HepG2 (cell line): Measurements from ENCODE around the gene DHRS4L2. TPM values are rescaled to one million over a fixed set of nuclear protein-coding genes. Genes with fewer than 3 reads are reported as not detected.

ENCODE experiments used
- ETV6 ChIP-seq: sonication (generic); formaldehyde crosslinking; conservative IDR thresholded peaks from 2 replicates; pipeline ENCODE4 v1.4.0; 2020; ENCODE audit warnings: missing genetic modification reagents
- GPN1 ChIP-seq: sonication (generic); formaldehyde crosslinking; IDR thresholded peaks from 2 replicates; pipeline ENCODE4 v1.5.1; 2020; ENCODE audit warnings: missing genetic modification reagents, borderline replicate concordance
- MATR3 ChIP-seq: sonication (generic); formaldehyde crosslinking; IDR thresholded peaks from 2 replicates; pipeline ENCODE4 v1.4.0; 2020; ENCODE audit warnings: missing genetic modification reagents
- MEIS1 ChIP-seq: sonication (generic); formaldehyde crosslinking; IDR thresholded peaks from 2 replicates; pipeline ENCODE4 v1.9.0; 2021; ENCODE audit warnings: mild to moderate bottlenecking, missing genetic modification reagents, moderate library complexity, borderline replicate concordance
- PLSCR1 ChIP-seq: sonication (generic); formaldehyde crosslinking; IDR thresholded peaks from 2 replicates; pipeline ENCODE4 v1.5.0; 2020; ENCODE audit warnings: missing genetic modification reagents, mild to moderate bottlenecking, borderline replicate concordance
- STAG1 ChIP-seq: sonication (generic); formaldehyde crosslinking; IDR thresholded peaks from 2 replicates; pipeline ENCODE4 v1.4.0; 2020; ENCODE audit warnings: missing genetic modification reagents
- YY1 ChIP-seq: IDR thresholded peaks from 2 replicates; pipeline ENCODE4 v1.6.1; 2011; ENCODE audit warnings: low read length, low read depth, moderate library complexity, mild to moderate bottlenecking; ENCODE audit not compliant: insufficient read depth, insufficient replicate concordance
- ZC3H4 ChIP-seq: sonication (generic); formaldehyde crosslinking; IDR thresholded peaks from 2 replicates; pipeline ENCODE4 v1.4.0; 2020; ENCODE audit warnings: missing genetic modification reagents, borderline replicate concordance
- ZNF44 ChIP-seq: sonication (generic); formaldehyde crosslinking; IDR thresholded peaks from 2 replicates; pipeline ENCODE4 v1.5.1; 2020; ENCODE audit warnings: mild to moderate bottlenecking, missing genetic modification reagents
- ZNF781 ChIP-seq: sonication (generic); formaldehyde crosslinking; IDR thresholded peaks from 2 replicates; pipeline ENCODE4 v1.5.1; 2020; ENCODE audit warnings: borderline replicate concordance, mild to moderate bottlenecking, missing genetic modification reagents; ENCODE audit errors: not compliant biosample characterization
- ZNF792 ChIP-seq: IDR thresholded peaks from 2 replicates; pipeline ENCODE4 v1.6.1; 2016
- ZNF850 ChIP-seq: sonication (generic); formaldehyde crosslinking; conservative IDR thresholded peaks from 2 replicates; pipeline ENCODE4 v1.9.0; 2021; ENCODE audit warnings: mild to moderate bottlenecking, missing genetic modification reagents
- ZSCAN5A ChIP-seq: sonication (generic); formaldehyde crosslinking; IDR thresholded peaks from 2 replicates; pipeline ENCODE4 v1.8.0; 2022; ENCODE audit warnings: mild to moderate bottlenecking, missing genetic modification reagents, borderline replicate concordance
- polyA plus RNA-seq, 8 experiments: library from polyadenylated mRNA; depleted of rRNA in 3 of 8; stranded (reverse) in 7 of 8; unstranded in 1 of 8; fragments of >200 nt; fragmentation: Illumina TruSeq in 4 of 8; extraction: Trizol in 4 of 8; gene quantifications; 2 replicates each; pipeline versions ENCODE4 v1.2.1 to v1.2.3, GENCODE V29; 2011 to 2016; ENCODE audit warnings: low read depth in 4 of 8, missing spikeins in 1 of 8, mixed read lengths in 1 of 8; ENCODE audit not compliant: insufficient read depth in 1 of 8
- total RNA-seq, 5 experiments: library from RNA; depleted of rRNA; stranded (reverse); fragments of >200 nt; fragmentation: Illumina TruSeq; extraction: Trizol; gene quantifications; 2 replicates each; pipeline ENCODE4 v1.2.3, GENCODE V29; 2016; ENCODE audit warnings: low read depth in 1 of 5
- TF ChIP-seq, protein P1 (sequence below): sonication (generic); formaldehyde crosslinking; IDR thresholded peaks from 2 replicates; pipeline ENCODE4 v1.9.0; 2022; ENCODE audit warnings: low read depth, missing genetic modification reagents
- TF ChIP-seq, protein P2 (sequence below): sonication (generic); formaldehyde crosslinking; IDR thresholded peaks from 2 replicates; pipeline ENCODE4 v1.9.0; 2021; ENCODE audit warnings: mild to moderate bottlenecking, missing genetic modification reagents

Gene DHRS4L2
- total and polyA plus RNA-seq, 2 of the 13 experiments (the other 11 are each of a cell fraction or from before 2014, with no cell fraction given) = 24.7 to 38.2 TPM

DNA sequence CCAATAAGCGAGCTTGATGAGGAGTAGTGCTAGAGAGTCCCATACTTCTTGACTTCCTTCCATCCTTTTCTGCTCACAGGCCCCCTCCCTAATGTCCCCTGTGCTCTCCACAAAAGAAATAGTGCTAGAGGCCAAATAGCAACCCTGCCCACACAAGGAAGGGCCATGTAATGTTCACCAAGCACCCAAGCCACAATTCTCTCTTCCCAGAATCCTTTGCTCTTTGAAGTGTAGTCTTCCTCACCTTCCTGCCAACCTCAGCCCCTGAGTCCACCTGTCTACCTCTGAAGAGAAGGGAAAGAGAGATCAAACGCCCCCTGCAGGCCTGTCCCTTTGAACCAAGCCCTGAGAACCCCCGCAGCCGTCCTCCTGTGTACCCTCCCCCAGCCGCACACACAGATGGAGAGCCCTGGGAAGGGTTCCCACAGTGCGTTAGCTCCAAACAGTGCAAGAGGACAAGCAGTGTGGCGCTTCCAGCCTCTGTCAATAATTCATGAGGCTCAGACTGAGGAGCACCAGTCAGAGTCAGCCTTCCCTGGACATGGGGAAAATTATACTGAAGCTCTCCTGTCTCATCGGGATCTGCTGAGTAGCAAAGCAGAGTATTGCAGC lies 37.0 kb upstream of the DHRS4L2 start (continued):
- TF ChIP-seq YY1 (peak; percentile 49), ZNF792 (CRISPR knock-in tag) (peak; percentile 28; the same call in 1 of the 2 replicates), ETV6 (CRISPR knock-in tag) (0 out of 2 replicates have a peak, but pooled peaks have one; percentile 67), PLSCR1 (CRISPR knock-in tag) (no peak), ZNF850 (CRISPR knock-in tag) (peak; percentile 97), ZC3H4 (CRISPR knock-in tag) (no peak), MEIS1 (0 out of 2 replicates have a peak, but pooled peaks have one; percentile 38), GPN1 (no peak), ZNF44 (CRISPR knock-in tag) (0 out of 2 replicates have a peak, but pooled peaks have one; percentile 15), STAG1 (CRISPR knock-in tag) (peak; percentile 42), MATR3 (no peak), ZNF781 (peak; percentile 67), ZSCAN5A (CRISPR knock-in tag) (0 out of 2 replicates have a peak, but pooled peaks have one; percentile 31)
- TF ChIP-seq, protein P1, sequence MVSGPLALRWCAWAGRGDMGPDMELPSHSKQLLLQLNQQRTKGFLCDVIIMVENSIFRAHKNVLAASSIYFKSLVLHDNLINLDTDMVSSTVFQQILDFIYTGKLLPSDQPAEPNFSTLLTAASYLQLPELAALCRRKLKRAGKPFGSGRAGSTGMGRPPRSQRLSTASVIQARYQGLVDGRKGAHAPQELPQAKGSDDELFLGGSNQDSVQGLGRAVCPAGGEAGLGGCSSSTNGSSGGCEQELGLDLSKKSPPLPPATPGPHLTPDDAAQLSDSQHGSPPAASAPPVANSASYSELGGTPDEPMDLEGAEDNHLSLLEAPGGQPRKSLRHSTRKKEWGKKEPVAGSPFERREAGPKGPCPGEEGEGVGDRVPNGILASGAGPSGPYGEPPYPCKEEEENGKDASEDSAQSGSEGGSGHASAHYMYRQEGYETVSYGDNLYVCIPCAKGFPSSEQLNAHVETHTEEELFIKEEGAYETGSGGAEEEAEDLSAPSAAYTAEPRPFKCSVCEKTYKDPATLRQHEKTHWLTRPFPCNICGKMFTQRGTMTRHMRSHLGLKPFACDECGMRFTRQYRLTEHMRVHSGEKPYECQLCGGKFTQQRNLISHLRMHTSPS (CRISPR knock-in tag) = peak; percentile 52; the same call in 1 of the 2 replicates
- TF ChIP-seq, protein P2, sequence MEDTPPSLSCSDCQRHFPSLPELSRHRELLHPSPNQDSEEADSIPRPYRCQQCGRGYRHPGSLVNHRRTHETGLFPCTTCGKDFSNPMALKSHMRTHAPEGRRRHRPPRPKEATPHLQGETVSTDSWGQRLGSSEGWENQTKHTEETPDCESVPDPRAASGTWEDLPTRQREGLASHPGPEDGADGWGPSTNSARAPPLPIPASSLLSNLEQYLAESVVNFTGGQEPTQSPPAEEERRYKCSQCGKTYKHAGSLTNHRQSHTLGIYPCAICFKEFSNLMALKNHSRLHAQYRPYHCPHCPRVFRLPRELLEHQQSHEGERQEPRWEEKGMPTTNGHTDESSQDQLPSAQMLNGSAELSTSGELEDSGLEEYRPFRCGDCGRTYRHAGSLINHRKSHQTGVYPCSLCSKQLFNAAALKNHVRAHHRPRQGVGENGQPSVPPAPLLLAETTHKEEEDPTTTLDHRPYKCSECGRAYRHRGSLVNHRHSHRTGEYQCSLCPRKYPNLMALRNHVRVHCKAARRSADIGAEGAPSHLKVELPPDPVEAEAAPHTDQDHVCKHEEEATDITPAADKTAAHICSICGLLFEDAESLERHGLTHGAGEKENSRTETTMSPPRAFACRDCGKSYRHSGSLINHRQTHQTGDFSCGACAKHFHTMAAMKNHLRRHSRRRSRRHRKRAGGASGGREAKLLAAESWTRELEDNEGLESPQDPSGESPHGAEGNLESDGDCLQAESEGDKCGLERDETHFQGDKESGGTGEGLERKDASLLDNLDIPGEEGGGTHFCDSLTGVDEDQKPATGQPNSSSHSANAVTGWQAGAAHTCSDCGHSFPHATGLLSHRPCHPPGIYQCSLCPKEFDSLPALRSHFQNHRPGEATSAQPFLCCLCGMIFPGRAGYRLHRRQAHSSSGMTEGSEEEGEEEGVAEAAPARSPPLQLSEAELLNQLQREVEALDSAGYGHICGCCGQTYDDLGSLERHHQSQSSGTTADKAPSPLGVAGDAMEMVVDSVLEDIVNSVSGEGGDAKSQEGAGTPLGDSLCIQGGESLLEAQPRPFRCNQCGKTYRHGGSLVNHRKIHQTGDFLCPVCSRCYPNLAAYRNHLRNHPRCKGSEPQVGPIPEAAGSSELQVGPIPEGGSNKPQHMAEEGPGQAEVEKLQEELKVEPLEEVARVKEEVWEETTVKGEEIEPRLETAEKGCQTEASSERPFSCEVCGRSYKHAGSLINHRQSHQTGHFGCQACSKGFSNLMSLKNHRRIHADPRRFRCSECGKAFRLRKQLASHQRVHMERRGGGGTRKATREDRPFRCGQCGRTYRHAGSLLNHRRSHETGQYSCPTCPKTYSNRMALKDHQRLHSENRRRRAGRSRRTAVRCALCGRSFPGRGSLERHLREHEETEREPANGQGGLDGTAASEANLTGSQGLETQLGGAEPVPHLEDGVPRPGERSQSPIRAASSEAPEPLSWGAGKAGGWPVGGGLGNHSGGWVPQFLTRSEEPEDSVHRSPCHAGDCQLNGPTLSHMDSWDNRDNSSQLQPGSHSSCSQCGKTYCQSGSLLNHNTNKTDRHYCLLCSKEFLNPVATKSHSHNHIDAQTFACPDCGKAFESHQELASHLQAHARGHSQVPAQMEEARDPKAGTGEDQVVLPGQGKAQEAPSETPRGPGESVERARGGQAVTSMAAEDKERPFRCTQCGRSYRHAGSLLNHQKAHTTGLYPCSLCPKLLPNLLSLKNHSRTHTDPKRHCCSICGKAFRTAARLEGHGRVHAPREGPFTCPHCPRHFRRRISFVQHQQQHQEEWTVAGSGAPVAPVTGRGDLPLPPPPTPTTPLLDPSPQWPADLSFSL (CRISPR knock-in tag) = no peak
